Mesothelial cell of epicardium (in vitro differentiated cells): ENCODE results near the gene RNF186. TPM values are rescaled to one million over a fixed set of nuclear protein-coding genes. Genes with fewer than 3 reads are reported as not detected.

ENCODE experiments used
- DNase-seq, 2 experiments: peaks; one replicate each; pipeline ENCODE4 v3.0.0; 2021; ENCODE audit warnings: low spot score in 2 of 2; ENCODE audit not compliant: unreplicated experiment in 2 of 2
- H3K27ac Mint-ChIP-seq: 2 replicates; pipeline ENCODE4 v1.8.0; 2021; ENCODE audit warnings: mixed read lengths
- H3K27me3 Mint-ChIP-seq: 2 replicates; pipeline ENCODE4 v1.8.0; 2021; ENCODE audit warnings: low read depth, mixed read lengths
- H3K36me3 Mint-ChIP-seq: 2 replicates; pipeline ENCODE4 v1.8.0; 2021; ENCODE audit warnings: mixed read lengths
- H3K4me1 Mint-ChIP-seq: 2 replicates; pipeline ENCODE4 v1.8.0; 2021; ENCODE audit warnings: mixed read lengths
- H3K4me3 Mint-ChIP-seq: 2 replicates; pipeline ENCODE4 v1.8.0; 2021; ENCODE audit warnings: mild to moderate bottlenecking, moderate library complexity, mixed read lengths
- H3K9me3 Mint-ChIP-seq: 2 replicates; pipeline ENCODE4 v1.8.0; 2021; ENCODE audit warnings: mixed read lengths
- total RNA-seq: library from RNA; stranded (reverse); gene quantifications from 3 replicates; pipeline ENCODE4 v1.2.1, GENCODE V29; 2021
- TF ChIP-seq, protein P1 (sequence below): fragments of 200-600 bp; sonication (generic); IDR thresholded peaks from one replicate; pipeline ENCODE4 v1.5.0; 2021; ENCODE audit warnings: antibody characterized with exemption; ENCODE audit not compliant: unreplicated experiment

RNF186 gene
- total RNA-seq, 1 donor from 2014 or later = not detected

GRCh38 chr1:19812875-19813642, 2.0 kb downstream of the RNF186 start:
- Mint-ChIP-seq H3K36me3 (no peaks in the 10 kb centered on the region), H3K4me3 (no peak overlapping the region), H3K9me3 (peaks cover 6% of the 10 kb centered on the region), H3K27ac (no peak overlapping the region), H3K4me1 (peaks cover 2% of the 10 kb centered on the region), H3K27me3 (peaks cover 1% of the 10 kb centered on the region)
- TF ChIP-seq, protein P1, sequence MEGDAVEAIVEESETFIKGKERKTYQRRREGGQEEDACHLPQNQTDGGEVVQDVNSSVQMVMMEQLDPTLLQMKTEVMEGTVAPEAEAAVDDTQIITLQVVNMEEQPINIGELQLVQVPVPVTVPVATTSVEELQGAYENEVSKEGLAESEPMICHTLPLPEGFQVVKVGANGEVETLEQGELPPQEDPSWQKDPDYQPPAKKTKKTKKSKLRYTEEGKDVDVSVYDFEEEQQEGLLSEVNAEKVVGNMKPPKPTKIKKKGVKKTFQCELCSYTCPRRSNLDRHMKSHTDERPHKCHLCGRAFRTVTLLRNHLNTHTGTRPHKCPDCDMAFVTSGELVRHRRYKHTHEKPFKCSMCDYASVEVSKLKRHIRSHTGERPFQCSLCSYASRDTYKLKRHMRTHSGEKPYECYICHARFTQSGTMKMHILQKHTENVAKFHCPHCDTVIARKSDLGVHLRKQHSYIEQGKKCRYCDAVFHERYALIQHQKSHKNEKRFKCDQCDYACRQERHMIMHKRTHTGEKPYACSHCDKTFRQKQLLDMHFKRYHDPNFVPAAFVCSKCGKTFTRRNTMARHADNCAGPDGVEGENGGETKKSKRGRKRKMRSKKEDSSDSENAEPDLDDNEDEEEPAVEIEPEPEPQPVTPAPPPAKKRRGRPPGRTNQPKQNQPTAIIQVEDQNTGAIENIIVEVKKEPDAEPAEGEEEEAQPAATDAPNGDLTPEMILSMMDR = no peak
- DNase-seq = no peak

- no peak for DNase-seq
- TF ChIP-seq, protein P1 = peak; percentile 37
- Mint-ChIP-seq H3K27ac (no peak overlapping the region), H3K36me3 (no peaks in the 10 kb centered on the region), H3K9me3 (peaks cover 6% of the 10 kb centered on the region), H3K27me3 (no peaks in the 10 kb centered on the region), H3K4me1 (peaks cover 2% of the 10 kb centered on the region), H3K4me3 (no peak overlapping the region)
Measured at GRCh38 chr1:19811206-19811851, 3.8 kb downstream of the RNF186 start.

DNA sequence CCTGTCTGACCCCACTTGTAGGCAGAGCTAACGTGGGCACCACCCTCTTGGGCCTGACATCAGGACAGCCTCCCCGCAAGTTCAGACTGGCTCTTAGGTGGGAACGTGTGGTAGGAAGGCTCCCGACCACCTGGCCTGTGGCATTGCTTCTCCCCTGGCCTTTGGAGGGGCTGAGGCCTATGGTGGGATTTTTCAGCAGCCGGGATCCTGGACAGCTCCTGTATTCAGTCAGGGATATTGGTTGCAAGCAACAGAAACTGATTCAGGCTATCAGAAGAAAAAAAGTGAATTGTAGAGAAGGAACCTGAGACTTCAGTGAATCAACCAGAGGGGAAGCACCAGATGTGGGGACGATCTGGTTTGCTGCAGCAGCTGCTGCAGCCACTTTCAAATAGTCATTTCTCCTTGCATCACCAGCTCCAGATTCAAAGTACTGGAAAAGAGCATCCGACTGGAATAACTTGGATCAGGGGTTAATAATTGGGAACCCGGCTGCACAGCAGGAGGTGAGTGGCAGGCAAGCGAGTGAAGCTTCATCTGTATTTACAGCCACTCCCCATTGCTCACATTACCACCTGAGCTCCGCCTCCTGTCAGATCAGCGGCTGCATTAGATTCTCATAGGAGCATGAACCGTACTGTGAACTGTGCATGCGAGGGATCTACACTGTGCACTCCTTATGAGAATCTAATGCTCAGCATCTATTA, 5.9 kb downstream of the RNF186 start:
- DNase-seq = no peak
- H3K9me3 Mint-ChIP-seq = peaks cover 6% of the 10 kb centered on the region
- no peaks in the 10 kb centered on the region for H3K27me3 Mint-ChIP-seq
- H3K36me3 Mint-ChIP-seq = no peaks in the 10 kb centered on the region
- TF ChIP-seq, protein P1 = no peak
- H3K4me3 Mint-ChIP-seq = no peak overlapping the region
- H3K27ac Mint-ChIP-seq = no peak overlapping the region
- peaks cover 2% of the 10 kb centered on the region for H3K4me1 Mint-ChIP-seq

- peaks cover 6% of the 10 kb centered on the region for H3K9me3 Mint-ChIP-seq
- no peak overlapping the region for H3K4me3 Mint-ChIP-seq
- H3K27me3 Mint-ChIP-seq = no peaks in the 10 kb centered on the region
- TF ChIP-seq, protein P1 = no peak
- DNase-seq = no peak
- H3K4me1 Mint-ChIP-seq = peaks cover 2% of the 10 kb centered on the region
- H3K36me3 Mint-ChIP-seq = no peaks in the 10 kb centered on the region
- no peak overlapping the region for H3K27ac Mint-ChIP-seq
Measured at GRCh38 chr1:19808351-19808750, 6.7 kb downstream of the RNF186 start.

DNA sequence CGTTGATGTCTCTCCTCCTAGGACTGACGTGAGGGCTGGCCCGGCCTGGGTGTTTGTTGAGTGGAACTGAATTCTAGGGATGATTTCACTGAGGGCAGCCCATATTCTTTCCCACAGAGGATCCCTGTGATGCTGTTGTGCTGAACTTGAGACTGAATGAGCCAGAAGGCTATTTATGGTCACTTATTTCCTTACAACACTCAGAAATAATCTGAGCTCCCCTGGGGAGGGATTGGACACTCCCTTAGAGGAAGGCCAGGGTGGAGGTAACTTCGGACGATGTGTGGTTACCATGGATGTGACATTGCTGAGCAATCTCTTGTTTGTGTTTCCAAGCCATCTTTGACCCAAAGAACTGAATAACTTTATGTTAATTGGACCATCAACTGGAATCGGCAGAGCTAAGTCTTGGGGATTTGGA, 10.2 kb downstream of the RNF186 start:
- Mint-ChIP-seq H3K4me1 (peaks cover 9% of the 10 kb centered on the region), H3K36me3 (no peaks in the 10 kb centered on the region), H3K27me3 (peaks cover 4% of the 10 kb centered on the region)

More for the DNA sequence above, 10.2 kb downstream of the RNF186 start:
- H3K9me3 Mint-ChIP-seq = peaks cover 6% of the 10 kb centered on the region
- TF ChIP-seq, protein P1 = no peak
- no peak overlapping the region for H3K27ac Mint-ChIP-seq
- DNase-seq = no peak
- H3K4me3 Mint-ChIP-seq = no peak overlapping the region
